Muscle of arm (tissue), 12 donors: ENCODE data around the gene NEK5. TPM values are rescaled to one million over a fixed set of nuclear protein-coding genes. Genes with fewer than 3 reads are reported as not detected.
A peak's percentile ranks its signal among the peaks of the same experiment; 100 is the strongest.
"Not testable (repeated sequence)": the region's sequence is repeated elsewhere in the genome, so short reads cannot be mapped to it uniquely, and the experiment has no call there.

Source experiments
- DNase-seq: peaks from one replicate; pipeline ENCODE4 v3.0.0-alpha.2; 2013
- polyA plus RNA-seq, 12 donors: library from polyadenylated mRNA; unstranded; fragments of 120-200 nt; gene quantifications; one replicate each; pipeline ENCODE4 v1.2.1, GENCODE V29; 2013; ENCODE audit not compliant: insufficient read length in 12 of 12

Gene NEK5
- polyA plus RNA-seq, 12 donors: 0.56 to 1.9 (median 0.94) TPM; not detected in 2

DNA sequence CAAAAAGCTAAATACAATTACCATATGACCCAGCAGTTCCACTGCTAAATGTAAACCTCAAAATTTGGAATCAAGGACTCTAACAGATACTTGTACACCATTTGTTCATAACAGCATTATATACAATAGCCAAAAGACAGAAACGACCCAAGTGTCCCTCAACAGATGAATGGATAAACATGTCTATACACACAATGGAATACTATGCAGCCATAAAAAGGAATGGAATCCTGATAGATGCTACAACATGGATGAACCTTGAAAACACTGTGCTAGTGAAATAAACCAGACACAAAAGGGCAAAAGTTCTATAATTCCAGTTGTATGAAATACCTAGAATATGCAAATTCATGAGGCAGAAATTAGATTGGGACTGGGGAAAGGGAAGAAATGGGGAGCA is 18.4 kb upstream of the NEK5 start:
- no peak for DNase-seq

GRCh38 chr13:52141299-52141698 is 12.4 kb upstream of the NEK5 start:
- DNase-seq: no peak

GRCh38 chr13:52137489-52137888 is 8.6 kb upstream of the NEK5 start:
- DNase-seq: no peak

DNA sequence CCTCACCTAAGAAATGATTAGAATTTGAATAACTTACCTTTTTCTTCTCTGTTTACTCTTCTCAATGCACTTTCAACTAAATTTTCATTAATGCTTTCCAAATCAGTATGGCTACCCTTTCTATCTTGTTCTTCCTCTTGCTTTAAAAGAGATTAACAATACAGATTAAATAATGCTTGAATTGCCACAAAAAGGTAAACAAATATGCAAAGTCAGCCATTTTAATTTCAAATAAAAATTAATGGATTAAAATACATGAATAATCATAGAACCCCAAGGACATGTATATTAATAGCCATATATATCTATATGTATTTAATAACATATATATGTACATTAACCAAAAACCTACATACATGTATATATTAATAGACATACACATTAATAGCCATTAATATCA is 7.9 kb upstream of the NEK5 start:
- no peak for DNase-seq

- no peak for DNase-seq
Observed at GRCh38 chr13:52130641-52131040, 1.8 kb upstream of the NEK5 start.

- peak; percentile 73 for DNase-seq
Observed at GRCh38 chr13:52127783-52128702, 830 bp downstream of the NEK5 start.

GRCh38 chr13:52127378-52127777 is 1.5 kb downstream of the NEK5 start:
- peak; percentile 31 for DNase-seq

DNA sequence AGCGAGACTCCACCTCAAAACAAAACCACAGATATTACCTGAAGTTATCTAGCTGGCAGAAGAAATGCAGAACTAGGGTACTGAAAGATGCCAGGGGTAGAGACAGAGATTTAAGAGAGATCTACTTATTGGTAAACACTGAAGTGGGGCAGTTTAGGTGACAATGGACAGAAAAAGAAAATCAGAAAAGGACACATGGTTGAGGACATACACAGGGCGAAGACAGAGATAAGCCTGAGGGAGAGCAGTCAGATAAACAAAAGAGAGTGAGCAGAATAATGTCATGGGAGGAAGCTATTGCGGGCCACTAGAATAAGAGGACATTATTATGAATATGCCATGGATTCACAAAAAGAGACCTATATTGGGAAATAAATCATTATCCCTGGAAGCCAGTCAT is 3.3 kb downstream of the NEK5 start:
- no peak for DNase-seq

DNA sequence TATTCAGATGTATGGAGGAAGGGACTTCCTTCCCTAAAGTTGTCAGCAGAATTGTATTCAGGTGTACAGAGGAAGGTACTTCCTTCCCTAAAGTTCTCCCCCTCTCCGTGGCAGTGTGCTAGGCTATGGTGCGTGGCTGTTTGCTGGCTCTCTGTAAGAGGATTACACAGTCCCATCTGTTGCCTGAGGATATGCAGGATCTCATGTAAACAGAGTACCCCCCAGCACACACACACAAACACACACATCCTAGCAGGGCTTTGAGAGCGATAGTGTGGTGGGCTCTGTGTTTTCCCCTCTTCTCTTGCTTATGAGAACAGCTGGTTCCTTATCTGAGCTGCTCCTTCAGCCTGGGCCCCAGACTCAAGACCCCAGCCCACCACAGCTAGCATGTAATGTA is 10.3 kb downstream of the NEK5 start:
- no peak for DNase-seq

GRCh38 chr13:52118095-52118494 is 10.8 kb downstream of the NEK5 start:
- DNase-seq: no peak

GRCh38 chr13:52112591-52112990 is 16.3 kb downstream of the NEK5 start:
- no peak for DNase-seq

- DNase-seq: no peak
Observed at GRCh38 chr13:52109116-52109670, 19.7 kb downstream of the NEK5 start.

DNA sequence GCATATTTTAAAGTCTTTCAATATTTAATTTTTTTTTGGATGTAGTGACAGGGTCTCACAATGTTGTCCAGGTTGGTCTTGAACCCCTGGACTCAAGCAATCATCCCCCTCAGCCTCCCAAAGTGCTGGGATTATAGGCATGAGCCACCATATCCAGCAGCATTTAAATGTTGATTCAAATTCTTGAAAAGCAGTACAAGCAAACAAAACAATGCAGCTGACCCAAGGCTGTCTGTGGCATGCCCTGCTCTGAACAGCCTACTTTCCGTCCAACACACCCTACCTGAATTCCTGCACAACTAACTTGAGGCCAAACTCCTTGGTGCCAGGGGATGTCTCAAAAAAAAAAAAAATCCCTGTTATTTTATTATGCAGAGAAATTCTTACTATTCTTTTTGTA is 23.0 kb downstream of the NEK5 start:
- DNase-seq: no peak

DNA sequence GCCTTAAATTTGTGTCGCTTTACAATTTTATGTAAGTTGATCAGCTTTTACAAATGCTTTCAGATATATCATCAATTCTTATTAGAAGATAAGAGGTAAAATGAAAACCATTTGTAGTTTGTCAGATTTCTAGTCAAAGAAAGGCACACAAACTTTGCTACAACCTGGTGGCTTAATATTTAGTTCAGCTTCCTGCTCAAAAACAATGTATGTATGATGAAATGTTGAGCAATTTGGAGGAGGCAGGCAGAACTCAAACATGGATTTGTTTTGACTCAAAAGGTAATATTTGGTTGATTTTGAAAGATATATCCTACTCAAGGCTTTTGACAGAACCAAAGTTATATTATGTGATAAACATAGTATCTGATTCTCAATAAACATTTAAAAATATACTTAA is 24.2 kb downstream of the NEK5 start:
- DNase-seq: no peak

- no peak for DNase-seq
Observed at GRCh38 chr13:52103386-52103785, 25.5 kb downstream of the NEK5 start.

GRCh38 chr13:52102423-52102822 is 26.4 kb downstream of the NEK5 start:
- not testable (repeated sequence) for DNase-seq

- DNase-seq: no peak
Observed at GRCh38 chr13:52097197-52097596, 31.7 kb downstream of the NEK5 start.

DNA sequence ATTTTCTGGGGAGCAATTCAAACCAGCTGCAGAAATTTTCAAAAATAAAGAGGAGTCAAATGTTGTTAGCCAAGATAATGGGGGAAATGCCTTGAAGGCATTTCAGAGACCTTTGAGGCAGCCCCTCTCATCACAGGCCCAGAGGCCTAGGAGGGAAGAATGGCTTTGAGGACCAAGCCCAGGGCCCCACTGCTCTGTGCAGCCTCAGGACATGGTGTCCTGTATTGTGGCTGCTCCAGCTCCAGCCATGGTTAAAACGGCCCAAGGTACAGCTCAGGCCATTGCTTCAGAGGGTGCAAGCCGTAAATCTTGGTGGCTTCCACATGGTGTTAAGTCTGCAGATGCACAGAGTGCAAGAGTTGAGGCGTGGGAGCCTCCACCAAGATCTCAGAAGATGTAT is 32.1 kb downstream of the NEK5 start:
- no peak for DNase-seq

- DNase-seq: no peak
Observed at GRCh38 chr13:52096062-52096461, 32.8 kb downstream of the NEK5 start.

GRCh38 chr13:52092087-52092486 is 36.8 kb downstream of the NEK5 start:
- no peak for DNase-seq

DNA sequence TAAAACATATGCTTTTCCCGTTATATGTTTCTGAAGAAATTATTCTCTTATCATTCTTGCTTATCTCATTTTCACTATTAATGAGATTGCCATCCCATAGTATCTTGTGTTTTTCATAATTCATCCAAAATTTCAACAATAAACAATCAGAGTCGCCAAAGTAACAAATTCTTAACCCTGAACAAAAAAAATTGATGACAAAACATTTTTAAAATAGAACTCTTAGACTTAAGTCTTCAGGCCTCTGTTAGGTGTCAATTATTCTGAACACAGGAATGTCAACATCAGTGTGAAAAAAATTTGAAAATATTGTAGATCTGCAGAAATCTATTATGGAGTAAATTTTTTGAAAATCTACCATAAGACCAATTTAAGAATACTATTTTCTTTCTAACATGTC is 37.4 kb downstream of the NEK5 start:
- no peak for DNase-seq

DNA sequence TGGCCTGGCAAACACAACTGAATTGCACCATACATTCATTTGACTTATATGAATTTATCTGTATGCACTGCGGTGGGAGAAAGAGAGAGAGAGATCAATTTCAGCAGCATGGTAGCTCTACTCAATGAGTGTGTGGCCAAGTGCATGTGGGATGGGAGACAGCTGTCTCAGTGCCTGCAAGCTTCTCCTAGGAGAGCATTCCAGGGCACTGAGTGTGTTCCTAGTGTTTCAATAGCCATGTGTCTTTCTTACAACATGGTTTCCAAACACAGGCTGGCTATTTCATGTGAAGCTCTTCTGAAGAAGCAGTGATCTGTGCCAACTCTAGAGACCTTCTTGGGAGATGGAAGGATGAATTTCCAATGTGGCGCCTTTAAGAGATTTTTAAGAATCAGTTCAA is 43.5 kb downstream of the NEK5 start:
- DNase-seq: no peak

GRCh38 chr13:52084981-52085380 is 43.9 kb downstream of the NEK5 start:
- not testable (repeated sequence) for DNase-seq

DNA sequence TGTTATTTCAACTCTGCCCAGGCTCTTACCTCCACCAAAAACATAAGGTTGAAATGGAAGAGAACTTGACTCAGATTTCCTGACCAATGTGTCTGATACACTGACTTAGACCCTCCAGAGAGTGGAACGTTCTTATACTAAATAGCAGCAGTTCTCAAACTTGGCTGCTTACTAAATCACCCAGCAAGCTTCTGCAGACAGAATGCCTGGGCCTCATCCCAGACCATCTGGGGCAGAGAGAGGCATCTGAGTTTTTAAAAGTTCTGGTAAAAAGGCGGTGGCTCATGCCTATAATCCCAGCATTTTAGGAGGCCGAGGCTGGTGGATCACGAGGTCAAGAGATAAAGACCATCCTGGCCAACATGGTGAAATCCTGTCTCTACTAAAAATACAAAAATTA is 46.3 kb downstream of the NEK5 start:
- DNase-seq: no peak
